Heart left ventricle (tissue), 16 donors: ENCODE results near the gene DUSP22. TPM values are rescaled to one million over a fixed set of nuclear protein-coding genes. Genes with fewer than 3 reads are reported as not detected.

ENCODE experiments used
- ATAC-seq, 4 donors: fragments of 200-7000 bp; cut with Tn5 transposase; one replicate each; pipeline ENCODE4 v1.9.1; 2020 to 2022; ENCODE audit warnings: moderate library complexity in 4 of 4, mild to moderate bottlenecking in 3 of 4, moderate number of reproducible peaks in 1 of 4
- DNase-seq, 5 donors: peaks; one replicate each; pipeline ENCODE4 v3.0.0-alpha.2; 2020
- H3K27ac ChIP-seq, 12 donors: fragments of 200-600 bp; sonication (generic) in 4 of 12; one replicate each; pipeline versions ENCODE4 v1.5.0 to v1.8.0; 2016 to 2022; ENCODE audit warnings: mild to moderate bottlenecking in 2 of 12
- H3K27me3 ChIP-seq, 9 donors: fragments of 200-600 bp; sonication (generic) in 2 of 9; one replicate each; pipeline versions ENCODE4 v1.5.1 to v1.8.0; 2016 to 2022; ENCODE audit warnings: mild to moderate bottlenecking in 3 of 9
- H3K36me3 ChIP-seq, 9 donors: fragments of 200-600 bp; sonication (generic) in 2 of 9; one replicate each; pipeline versions ENCODE4 v1.5.0 to v1.8.0; 2018 to 2022; ENCODE audit warnings: mild to moderate bottlenecking in 2 of 9
- H3K4me1 ChIP-seq, 12 donors: fragments of 200-600 bp; sonication (generic) in 4 of 12; one replicate each; pipeline versions ENCODE4 v1.5.0 to v1.8.0; 2016 to 2022; ENCODE audit warnings: mild to moderate bottlenecking in 3 of 12
- H3K4me3 ChIP-seq, 12 donors: fragments of 200-600 bp; sonication (generic) in 4 of 12; one replicate each; pipeline versions ENCODE4 v1.5.0 to v1.8.0; 2017 to 2022; ENCODE audit warnings: mild to moderate bottlenecking in 9 of 12, moderate library complexity in 4 of 12
- H3K9me3 ChIP-seq, 12 donors: fragments of 200-600 bp; sonication (generic) in 4 of 12; one replicate each; pipeline versions ENCODE4 v1.5.0 to v1.8.0; 2016 to 2022; ENCODE audit warnings: mild to moderate bottlenecking in 1 of 12
- CTCF ChIP-seq, 12 donors: fragments of 200-600 bp; sonication (generic) in 4 of 12; IDR thresholded peaks; one replicate each; pipeline versions ENCODE4 v1.5.0 to v1.8.0; 2018 to 2022; ENCODE audit warnings: antibody characterized with exemption in 12 of 12, mild to moderate bottlenecking in 5 of 12
- POLR2A ChIP-seq, 2 donors: fragments of 450-650 bp; IDR thresholded peaks; one replicate each; pipeline ENCODE4 v1.6.1; 2017; ENCODE audit warnings: antibody characterized with exemption in 2 of 2, mild to moderate bottlenecking in 2 of 2, moderate library complexity in 2 of 2
- WGBS, 4 donors: extraction: QIAGEN DNeasy Blood & Tissue Kit in 2 of 4; methylation state at CpG; one replicate each; pipeline versions ENCODE4 v1.1.5 to v1.1.7; 2013 to 2018; 5-methylcytosine and 5-hydroxymethylcytosine counted together
- intact Hi-C, 10 donors: fragments of 100-400 bp; cut with DNase I; formaldehyde crosslinking; loops; one replicate each; pipeline versions ENCODE4 v1.11.1 to v1.14.2; 2022
- polyA plus RNA-seq, 2 donors: library from polyadenylated mRNA; stranded (reverse); fragments of 200-250 nt; gene quantifications; one replicate each; pipeline ENCODE4 v1.2.3, GENCODE V29; 2013
- total RNA-seq, 9 donors: library from RNA; depleted of rRNA in 2 of 9; stranded (reverse); fragments of >200 nt in 2 of 9; fragmentation: NEBNext Ultra II Directional in 3 of 9; extraction: Animal tissue kit (Norgen Biotek cat#: 25700) in 3 of 9; gene quantifications; one replicate each; pipeline versions ENCODE4 v1.1.0 to v1.2.4, GENCODE V29; 2016 to 2023
- donor health status: ischemic (EF 13 %, LVEDD 7.1; RV severe dilation, severe dysfunction).
- donor health status: healthy with polysubstance abuse.
- donor health status: DM: no; HTN: yes; CAD: no.
- donor health status: DM: no; HTN: no; CAD: no.
- donor health status: ischemic (EF 25% LVEDD 6.9; RV normal size, moderate dysfunction).
- donor health status: ischemic (EF 25% LVEDD 5.7; RV mildly dilated, moderate dysfunction).
- donor health status: healthy.
- donor health status: DM: yes; HTN: yes; CAD: no.
- donor health status: ischemic (EF 35%, LVEDD 5.7; RV mildly dilated, moderate dysfunction).
- donor health status: nonischemic (EF 11% LVEDD 7.7; RV severe dilation, severe dysfunction).
- donor health status: DM: yes; HTN: yes; CAD: no.
- donor health status: PGD.
- donor health status: ischemic (EF 29% LVEDD 5.4; RV normal size, mild dysfunction).
- donor health status: nonischemic (EF 23%, LVEDD 6.1; RV moderate dilation, normal function).

Gene DUSP22
- total and polyA plus RNA-seq, 11 donors = 33.4 to 79.9 (median 48.2) TPM

GRCh38 chr6:321536-322258 lies 29.4 kb downstream of the DUSP22 start:
- TF ChIP-seq CTCF (IDR thresholded peaks at IDR 0.05) (no peak), POLR2A (IDR thresholded peaks at IDR 0.05) (no peak)
- 58 to 61% (median 59%) methylated on average over 3 of the region's 3 CpGs for WGBS, 4 donors
- Histone ChIP-seq H3K4me1 (peaks cover 0 to 40% (median 14%) of the 10 kb centered on the region in 12 donors), H3K27me3 (no peaks in the 10 kb centered on the region), H3K4me3 (no peak overlapping the region), H3K27ac (peak overlapping the region in 1 of 12 donors; percentile 29), H3K36me3 (peaks cover 0 to 2% (median 0%) of the 10 kb centered on the region in 9 donors), H3K9me3 (no peaks in the 10 kb centered on the region)
- intact Hi-C loops = no loop called here
- ATAC-seq (no peak), DNase-seq (no peak)

GRCh38 chr6:322259-322930 lies 30.1 kb downstream of the DUSP22 start:
- Histone ChIP-seq H3K4me1 (peaks cover 0 to 39% (median 16%) of the 10 kb centered on the region in 12 donors), H3K4me3 (no peak overlapping the region), H3K27me3 (no peaks in the 10 kb centered on the region), H3K27ac (no peak overlapping the region), H3K9me3 (no peaks in the 10 kb centered on the region), H3K36me3 (peaks cover 0 to 6% (median 0%) of the 10 kb centered on the region in 9 donors)
- intact Hi-C loops = no loop called here
- ATAC-seq (no peak), DNase-seq (no peak)
- WGBS, 4 donors = 71 to 80% (median 77%) methylated on average over 13 to 14 of the region's 14 CpGs
- TF ChIP-seq CTCF (IDR thresholded peaks at IDR 0.05) (no peak), POLR2A (IDR thresholded peaks at IDR 0.05) (no peak)

- H3K9me3 ChIP-seq = no peaks in the 10 kb centered on the region
- TF ChIP-seq POLR2A (IDR thresholded peaks at IDR 0.05) = no peak
- no peak for TF ChIP-seq CTCF (IDR thresholded peaks at IDR 0.05)
- intact Hi-C loops = no loop called here
- no peak overlapping the region for H3K27ac ChIP-seq
- no peaks in the 10 kb centered on the region for H3K27me3 ChIP-seq
- peaks cover 0 to 39% (median 22%) of the 10 kb centered on the region in 12 donors for H3K4me1 ChIP-seq
- 73 to 84% (median 78%) methylated on average over 12 of the region's 12 CpGs for WGBS, 4 donors
- DNase-seq (no peak), ATAC-seq (no peak)
- H3K4me3 ChIP-seq = no peak overlapping the region
- H3K36me3 ChIP-seq = peaks cover 0 to 6% (median 0%) of the 10 kb centered on the region in 9 donors
These were observed 30.8 kb downstream of the DUSP22 start for GRCh38 chr6:322940-323729.

GRCh38 chr6:323730-324088 lies 31.4 kb downstream of the DUSP22 start:
- Histone ChIP-seq H3K4me1 (peaks cover 0 to 43% (median 27%) of the 10 kb centered on the region in 12 donors), H3K36me3 (peaks cover 0 to 6% (median 0%) of the 10 kb centered on the region in 9 donors), H3K27ac (no peak overlapping the region), H3K4me3 (no peak overlapping the region), H3K27me3 (no peaks in the 10 kb centered on the region), H3K9me3 (no peaks in the 10 kb centered on the region)
- TF ChIP-seq POLR2A (IDR thresholded peaks at IDR 0.05) = no peak
- no peak for TF ChIP-seq CTCF (IDR thresholded peaks at IDR 0.05)
- no peak for ATAC-seq
- 75 to 87% (median 84%) methylated on average over 4 of the region's 4 CpGs for WGBS, 4 donors
- intact Hi-C loops = no loop called here
- DNase-seq = no peak
